HCT116 (cell line): ENCODE data around the gene LYVE1.

Experiments
- CTCF ChIP-seq, 3 experiments: fragments of 200-600 bp in 1 of 3; sonication (generic) in 1 of 3; IDR thresholded peaks in 2 of 3; conservative IDR thresholded peaks in 1 of 3; 2 replicates each; pipeline ENCODE4 v1.5.1; 2012 to 2017; ENCODE audit warnings: low read depth in 2 of 3, low read length in 2 of 3, antibody characterized with exemption in 1 of 3, borderline replicate concordance in 1 of 3, control low read depth in 1 of 3, mild to moderate bottlenecking in 1 of 3, mixed read lengths in 1 of 3, mixed run types in 1 of 3, moderate library complexity in 1 of 3; ENCODE audit not compliant: insufficient read depth in 1 of 3
- ELF1 ChIP-seq: IDR thresholded peaks from 2 replicates; pipeline ENCODE4 v1.6.1; 2012; ENCODE audit warnings: low read depth, borderline replicate concordance
- EZH2phosphoT487 ChIP-seq: fragments of 200-600 bp; IDR thresholded peaks from 2 replicates; pipeline ENCODE4 v1.6.1; 2018; ENCODE audit warnings: antibody characterized with exemption, borderline replicate concordance
- MAX ChIP-seq: IDR thresholded peaks from 2 replicates; pipeline ENCODE4 v1.6.1; 2012
- RAD21 ChIP-seq: IDR thresholded peaks from 2 replicates; pipeline ENCODE4 v1.6.1; 2012; ENCODE audit warnings: low read depth, mild to moderate bottlenecking
- REST ChIP-seq: IDR thresholded peaks from 2 replicates; pipeline ENCODE4 v1.6.1; 2012; ENCODE audit warnings: low read depth
- SIN3A ChIP-seq: IDR thresholded peaks from 2 replicates; pipeline ENCODE4 v1.6.1; 2012; ENCODE audit warnings: low read depth
- SRF ChIP-seq: IDR thresholded peaks from 2 replicates; pipeline ENCODE4 v1.6.1; 2012; ENCODE audit warnings: low read depth
- ZNF274 ChIP-seq: fragments of 200-500 bp; sonication (Bioruptor generic); IDR thresholded peaks from 2 replicates; pipeline ENCODE4 v1.6.1; 2014; ENCODE audit warnings: mild to moderate bottlenecking, low read depth, low read length, inconsistent platforms

GRCh38 chr11:10607462-10608132, 39.1 kb upstream of the LYVE1 start:
- TF ChIP-seq CTCF (IDR thresholded peaks at IDR 0.05 in 2 of 3, conservative IDR thresholded peaks at IDR 0.05 in 1 of 3; ENCODE audit: borderline replicate concordance in 1 of 3, insufficient read depth in 1 of 3, low read depth in 2 of 3, low read length in 2 of 3) (no peak), MAX (no peak), SRF (no peak), REST (no peak), EZH2phosphoT487 (no peak), RAD21 (no peak), SIN3A (no peak), ZNF274 (no peak), ELF1 (no peak)
